ENCODE results near the gene PCCA.
"Not testable (repeated sequence)": the region's sequence is repeated elsewhere in the genome, so short reads cannot be mapped to it uniquely, and the experiment has no call there.

The PCCA gene

DNA sequence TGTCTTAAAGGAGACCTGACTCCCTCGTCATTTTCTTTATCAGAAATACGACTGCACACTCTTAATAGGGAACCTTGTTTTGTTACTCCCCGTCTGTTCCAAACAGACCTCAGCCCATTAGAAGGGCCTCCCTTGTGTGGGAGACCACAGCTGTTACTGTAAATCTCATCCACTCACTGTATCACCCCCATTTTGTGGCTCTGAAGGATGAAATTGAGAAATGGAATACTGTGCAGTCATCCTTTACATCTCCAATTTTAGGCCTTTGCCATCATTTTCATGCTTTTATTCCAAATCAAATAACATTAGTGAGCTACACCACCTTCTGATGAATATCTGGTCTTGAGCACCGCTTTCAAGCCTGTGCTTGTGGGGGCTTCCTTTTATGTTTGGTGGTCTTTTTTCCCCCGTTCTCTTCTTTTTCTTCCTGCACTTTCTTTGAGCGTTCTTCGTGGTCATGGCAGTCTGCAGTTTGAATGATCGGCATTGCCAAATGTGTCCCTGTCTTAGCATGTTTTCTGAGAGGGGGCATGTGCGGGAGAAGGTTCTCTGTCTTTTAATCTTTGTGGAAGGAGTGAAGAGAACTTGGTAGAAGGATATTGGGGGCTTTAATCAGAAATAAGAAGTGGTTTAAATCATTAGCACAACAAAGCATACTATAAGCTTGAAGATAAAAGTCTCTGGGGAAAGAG, 433.9 kb downstream of the PCCA start:
- no peak overlapping the region for H3K27ac ChIP-seq (ENCODE audit: low read depth, low read length)
- no peaks in the 10 kb centered on the region for H3K36me3 ChIP-seq (ENCODE audit: low read length)
- H3K4me2 ChIP-seq (ENCODE audit: low read depth, low read length, poor library complexity, severe bottlenecking) = no peak overlapping the region
- H3K9me3 ChIP-seq (ENCODE audit: insufficient read depth, low read length) = no peaks in the 10 kb centered on the region
- no peak overlapping the region for H3K4me3 ChIP-seq (ENCODE audit: insufficient read depth, low read length, poor library complexity, severe bottlenecking)
- no peak overlapping the region for H2AFZ ChIP-seq (ENCODE audit: low read depth, low read length, severe bottlenecking)
- no peaks in the 10 kb centered on the region for H4K20me1 ChIP-seq (ENCODE audit: low read depth, low read length)
- no peak for TF ChIP-seq EZH2phosphoT487 (conservative IDR thresholded peaks at IDR 0.05; ENCODE audit: low read length)
- TF ChIP-seq, protein P1, sequence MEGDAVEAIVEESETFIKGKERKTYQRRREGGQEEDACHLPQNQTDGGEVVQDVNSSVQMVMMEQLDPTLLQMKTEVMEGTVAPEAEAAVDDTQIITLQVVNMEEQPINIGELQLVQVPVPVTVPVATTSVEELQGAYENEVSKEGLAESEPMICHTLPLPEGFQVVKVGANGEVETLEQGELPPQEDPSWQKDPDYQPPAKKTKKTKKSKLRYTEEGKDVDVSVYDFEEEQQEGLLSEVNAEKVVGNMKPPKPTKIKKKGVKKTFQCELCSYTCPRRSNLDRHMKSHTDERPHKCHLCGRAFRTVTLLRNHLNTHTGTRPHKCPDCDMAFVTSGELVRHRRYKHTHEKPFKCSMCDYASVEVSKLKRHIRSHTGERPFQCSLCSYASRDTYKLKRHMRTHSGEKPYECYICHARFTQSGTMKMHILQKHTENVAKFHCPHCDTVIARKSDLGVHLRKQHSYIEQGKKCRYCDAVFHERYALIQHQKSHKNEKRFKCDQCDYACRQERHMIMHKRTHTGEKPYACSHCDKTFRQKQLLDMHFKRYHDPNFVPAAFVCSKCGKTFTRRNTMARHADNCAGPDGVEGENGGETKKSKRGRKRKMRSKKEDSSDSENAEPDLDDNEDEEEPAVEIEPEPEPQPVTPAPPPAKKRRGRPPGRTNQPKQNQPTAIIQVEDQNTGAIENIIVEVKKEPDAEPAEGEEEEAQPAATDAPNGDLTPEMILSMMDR (IDR thresholded peaks at IDR 0.05; ENCODE audit: insufficient read depth, low read length, poor library complexity, severe bottlenecking) = no peak
- H3K27me3 ChIP-seq (ENCODE audit: low read length) = no peaks in the 10 kb centered on the region
- H3K79me2 ChIP-seq (ENCODE audit: insufficient read depth, low read length) = no peaks in the 10 kb centered on the region
- H3F3A ChIP-seq (ENCODE audit: insufficient read depth) = no peaks in the 10 kb centered on the region
- no peaks in the 10 kb centered on the region for H3K9me2 ChIP-seq (replicated peaks; ENCODE audit: insufficient read depth, low read length)
- H3K9ac ChIP-seq (ENCODE audit: low read length) = no peak overlapping the region

DNA sequence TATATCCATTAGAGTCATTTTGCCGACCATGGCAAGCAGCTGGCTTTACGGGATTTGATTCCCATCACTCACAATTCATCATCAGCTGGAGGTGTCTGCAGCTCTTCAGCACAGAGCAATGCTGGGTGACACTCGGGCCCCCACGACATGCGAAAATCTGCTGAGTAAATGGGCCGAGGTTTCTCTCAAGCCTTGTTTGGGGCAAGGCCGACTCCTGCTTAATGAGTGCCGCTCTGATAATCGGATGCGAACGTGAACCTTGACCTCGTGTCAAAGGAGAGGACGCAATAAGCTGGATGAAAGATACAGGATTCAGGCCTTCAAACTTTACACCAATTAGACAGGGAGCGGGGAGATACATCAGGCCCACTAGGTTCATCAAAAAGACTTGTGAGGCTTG, 434.5 kb downstream of the PCCA start:
- Histone ChIP-seq H3K4me3 (ENCODE audit: insufficient read depth, low read length, poor library complexity, severe bottlenecking) (no peak overlapping the region), H3K9me2 (replicated peaks; ENCODE audit: insufficient read depth, low read length) (no peaks in the 10 kb centered on the region), H4K20me1 (ENCODE audit: low read depth, low read length) (no peaks in the 10 kb centered on the region), H3K9me3 (ENCODE audit: insufficient read depth, low read length) (no peaks in the 10 kb centered on the region), H3K79me2 (ENCODE audit: insufficient read depth, low read length) (no peaks in the 10 kb centered on the region), H2AFZ (ENCODE audit: low read depth, low read length, severe bottlenecking) (no peak overlapping the region), H3K4me2 (ENCODE audit: low read depth, low read length, poor library complexity, severe bottlenecking) (no peak overlapping the region), H3K9ac (ENCODE audit: low read length) (no peak overlapping the region), H3K36me3 (ENCODE audit: low read length) (no peaks in the 10 kb centered on the region), H3K27me3 (ENCODE audit: low read length) (no peaks in the 10 kb centered on the region), H3F3A (ENCODE audit: insufficient read depth) (no peaks in the 10 kb centered on the region), H3K27ac (ENCODE audit: low read depth, low read length) (no peak overlapping the region)
- TF ChIP-seq, protein P1 (IDR thresholded peaks at IDR 0.05; ENCODE audit: insufficient read depth, low read length, poor library complexity, severe bottlenecking) = no peak
- no peak for TF ChIP-seq EZH2phosphoT487 (conservative IDR thresholded peaks at IDR 0.05; ENCODE audit: low read length)

DNA sequence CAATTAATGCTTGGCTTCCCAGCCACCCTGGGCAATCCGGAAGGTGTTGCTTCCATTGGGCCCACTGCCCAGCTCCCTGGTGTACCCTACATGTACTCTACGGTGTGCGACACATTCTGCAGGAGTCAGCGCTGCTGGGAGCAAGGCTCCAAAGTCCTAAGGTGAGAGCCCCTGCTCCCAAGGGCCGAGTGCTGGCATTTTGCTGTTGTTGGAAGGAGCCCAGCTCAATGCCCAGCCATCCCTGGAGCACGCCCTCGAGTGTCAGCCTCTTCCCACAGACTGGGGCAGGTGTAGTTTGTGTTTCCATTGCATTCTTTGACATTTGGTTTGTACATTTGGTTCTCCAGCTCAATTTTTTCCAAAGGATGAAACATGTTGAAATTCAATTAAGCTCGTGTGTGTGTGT, 435.1 kb downstream of the PCCA start:
- H3K9me2 ChIP-seq (replicated peaks; ENCODE audit: insufficient read depth, low read length) = no peaks in the 10 kb centered on the region
- H3K36me3 ChIP-seq (ENCODE audit: low read length) = no peaks in the 10 kb centered on the region
- no peak overlapping the region for H3K27ac ChIP-seq (ENCODE audit: low read depth, low read length)
- H3K27me3 ChIP-seq (ENCODE audit: low read length) = no peaks in the 10 kb centered on the region
- no peaks in the 10 kb centered on the region for H3K9me3 ChIP-seq (ENCODE audit: insufficient read depth, low read length)
- no peak overlapping the region for H2AFZ ChIP-seq (ENCODE audit: low read depth, low read length, severe bottlenecking)
- no peak overlapping the region for H3K4me3 ChIP-seq (ENCODE audit: insufficient read depth, low read length, poor library complexity, severe bottlenecking)
- no peak overlapping the region for H3K4me2 ChIP-seq (ENCODE audit: low read depth, low read length, poor library complexity, severe bottlenecking)
- no peaks in the 10 kb centered on the region for H4K20me1 ChIP-seq (ENCODE audit: low read depth, low read length)
- H3K79me2 ChIP-seq (ENCODE audit: insufficient read depth, low read length) = no peaks in the 10 kb centered on the region
- TF ChIP-seq EZH2phosphoT487 (conservative IDR thresholded peaks at IDR 0.05; ENCODE audit: low read length) = no peak
- TF ChIP-seq, protein P1 (IDR thresholded peaks at IDR 0.05; ENCODE audit: insufficient read depth, low read length, poor library complexity, severe bottlenecking) = no peak
- no peaks in the 10 kb centered on the region for H3F3A ChIP-seq (ENCODE audit: insufficient read depth)
- H3K9ac ChIP-seq (ENCODE audit: low read length) = no peak overlapping the region

DNA sequence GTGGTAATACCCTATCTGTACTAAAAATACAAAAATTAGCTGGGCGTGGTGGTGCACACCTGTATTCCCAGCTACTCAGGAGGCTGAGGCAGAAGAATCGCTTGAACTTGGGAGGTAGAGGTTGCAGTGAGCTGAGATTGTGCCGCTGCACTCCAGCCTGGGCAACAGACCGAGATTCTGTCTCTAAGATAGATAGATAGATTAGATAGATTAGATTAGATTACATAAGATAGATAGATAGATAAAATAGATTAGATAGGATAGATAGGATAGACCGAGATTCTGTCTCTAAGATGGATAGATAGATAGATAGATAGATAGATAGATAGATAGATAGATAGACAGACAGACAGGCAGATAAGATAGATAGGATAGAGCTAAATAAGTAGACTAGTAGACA, 435.8 kb downstream of the PCCA start:
- not testable (repeated sequence) for H3K79me2 ChIP-seq (ENCODE audit: insufficient read depth, low read length); H3K27ac ChIP-seq (ENCODE audit: low read depth, low read length); H3K9me3 ChIP-seq (ENCODE audit: insufficient read depth, low read length); H3K4me3 ChIP-seq (ENCODE audit: insufficient read depth, low read length, poor library complexity, severe bottlenecking); H3K27me3 ChIP-seq (ENCODE audit: low read length); H3K4me2 ChIP-seq (ENCODE audit: low read depth, low read length, poor library complexity, severe bottlenecking); H2AFZ ChIP-seq (ENCODE audit: low read depth, low read length, severe bottlenecking); H4K20me1 ChIP-seq (ENCODE audit: low read depth, low read length); H3F3A ChIP-seq (ENCODE audit: insufficient read depth); H3K36me3 ChIP-seq (ENCODE audit: low read length); H3K9ac ChIP-seq (ENCODE audit: low read length); H3K9me2 ChIP-seq (replicated peaks; ENCODE audit: insufficient read depth, low read length)
